CD4-positive, CD25-positive, alpha-beta regulatory T cell (primary cell): ENCODE results near the gene GPATCH1. TPM values are rescaled to one million over a fixed set of nuclear protein-coding genes. Genes with fewer than 3 reads are reported as not detected.
"Not testable (repeated sequence)": the region's sequence is repeated elsewhere in the genome, so short reads cannot be mapped to it uniquely, and the experiment has no call there.

ENCODE experiments used
- ATAC-seq, 2 donors: fragments of 150-1000 bp; cut with Tn5 transposase; one replicate each; pipeline ENCODE4 v1.10.0; 2021; ENCODE audit warnings: low read depth in 2 of 2, moderate number of reproducible peaks in 2 of 2, moderate library complexity in 1 of 2
- DNase-seq, 3 donors: peaks; one replicate each; pipeline versions ENCODE4 v3.0.0 to v3.0.0-alpha.2; 2012 to 2022; ENCODE audit warnings: mixed read lengths in 1 of 3
- H3K27ac ChIP-seq: one replicate; pipeline ENCODE4 v1.7.0; 2013; ENCODE audit warnings: mild to moderate bottlenecking, low read length; ENCODE audit not compliant: insufficient read depth, poor library complexity, severe bottlenecking
- H3K27me3 ChIP-seq: one replicate; pipeline ENCODE4 v1.7.0; 2013; ENCODE audit warnings: low read length; ENCODE audit not compliant: control insufficient read depth, insufficient read depth
- H3K36me3 ChIP-seq: one replicate; pipeline ENCODE4 v1.7.0; 2013; ENCODE audit warnings: mild to moderate bottlenecking, low read length, moderate library complexity; ENCODE audit not compliant: control insufficient read depth, insufficient read depth
- H3K4me1 ChIP-seq: 2 replicates; pipeline ENCODE4 v1.7.0; 2013; ENCODE audit warnings: mild to moderate bottlenecking, low read length; ENCODE audit not compliant: insufficient read depth, control insufficient read depth, poor library complexity, severe bottlenecking
- H3K4me3 ChIP-seq: one replicate; pipeline ENCODE4 v1.7.0; 2013; ENCODE audit warnings: low read depth, mild to moderate bottlenecking, low read length, moderate library complexity
- H3K9me3 ChIP-seq, 2 experiments: 1 replicate in 1 of 2; 2 replicates in 1 of 2; pipeline ENCODE4 v1.7.0; 2013; ENCODE audit warnings: low read length in 2 of 2, mild to moderate bottlenecking in 1 of 2, moderate library complexity in 1 of 2; ENCODE audit not compliant: control insufficient read depth in 2 of 2
- H3K27ac Mint-ChIP-seq, 3 donors: one replicate each; pipeline ENCODE4 v1.8.0; 2020 to 2022; ENCODE audit warnings: mild to moderate bottlenecking in 3 of 3, mixed read lengths in 3 of 3, moderate library complexity in 2 of 3
- H3K27me3 Mint-ChIP-seq: one replicate; pipeline ENCODE4 v1.8.0; 2022; ENCODE audit warnings: mild to moderate bottlenecking, mixed read lengths
- H3K36me3 Mint-ChIP-seq: one replicate; pipeline ENCODE4 v1.8.0; 2020; ENCODE audit warnings: mixed read lengths
- H3K4me1 Mint-ChIP-seq, 4 donors: one replicate each; pipeline ENCODE4 v1.8.0; 2020 to 2022; ENCODE audit warnings: mixed read lengths in 4 of 4, mild to moderate bottlenecking in 1 of 4
- H3K4me3 Mint-ChIP-seq, 4 donors: one replicate each; pipeline ENCODE4 v1.8.0; 2020 to 2022; ENCODE audit warnings: mild to moderate bottlenecking in 4 of 4, mixed read lengths in 4 of 4, moderate library complexity in 3 of 4
- H3K9me3 Mint-ChIP-seq, 7 donors: one replicate each; pipeline ENCODE4 v1.8.0; 2020 to 2022; ENCODE audit warnings: mixed read lengths in 7 of 7, mild to moderate bottlenecking in 3 of 7, moderate library complexity in 2 of 7
- polyA plus RNA-seq, 4 donors: library from polyadenylated mRNA; unstranded; fragments of 300-500 nt; fragmentation: Illumina TruSeq; gene quantifications; one replicate each; pipeline ENCODE4 v1.2.3, GENCODE V29; 2021
- total RNA-seq: library from RNA; stranded (reverse); gene quantifications from one replicate; pipeline ENCODE4 v1.2.3, GENCODE V29; 2022

GPATCH1 gene
- 9.6 TPM for total RNA-seq
- 1 to 10 TPM; 3.9 to 7.0 (median 4.8) TPM for polyA plus RNA-seq

- Mint-ChIP-seq H3K27me3 (no peaks in the 10 kb centered on the region), H3K36me3 (peaks cover 9% of the 10 kb centered on the region), H3K4me3 (peak within 1 kb of the TSS; percentile 95 to 99 (median 99)), H3K9me3 (no peaks in the 10 kb centered on the region), H3K27ac (peak within 1 kb of the TSS; percentile 94 to 99 (median 95)), H3K4me1 (peaks cover 9 to 34% (median 22%) of the 10 kb centered on the region in 4 donors)
- DNase-seq (peak; percentile 75 to 88 (median 84)), ATAC-seq (peak; percentile 89 to 95)
- peaks cover 20% of the 10 kb centered on the region for H3K4me1 ChIP-seq
- H3K36me3 ChIP-seq = peaks cover 5% of the 10 kb centered on the region
- peak within 1 kb of the TSS; percentile 63 for H3K27ac ChIP-seq
- no peaks in the 10 kb centered on the region for H3K9me3 ChIP-seq
- no peaks in the 10 kb centered on the region for H3K27me3 ChIP-seq
- H3K4me3 ChIP-seq = peak within 1 kb of the TSS; percentile 93
Observed at GRCh38 chr19:33080761-33081681, at the start of gene GPATCH1. GPATCH1 (plus strand) TSS chr19:33081181; CDS start chr19:33081194, 13 bp downstream.

DNA sequence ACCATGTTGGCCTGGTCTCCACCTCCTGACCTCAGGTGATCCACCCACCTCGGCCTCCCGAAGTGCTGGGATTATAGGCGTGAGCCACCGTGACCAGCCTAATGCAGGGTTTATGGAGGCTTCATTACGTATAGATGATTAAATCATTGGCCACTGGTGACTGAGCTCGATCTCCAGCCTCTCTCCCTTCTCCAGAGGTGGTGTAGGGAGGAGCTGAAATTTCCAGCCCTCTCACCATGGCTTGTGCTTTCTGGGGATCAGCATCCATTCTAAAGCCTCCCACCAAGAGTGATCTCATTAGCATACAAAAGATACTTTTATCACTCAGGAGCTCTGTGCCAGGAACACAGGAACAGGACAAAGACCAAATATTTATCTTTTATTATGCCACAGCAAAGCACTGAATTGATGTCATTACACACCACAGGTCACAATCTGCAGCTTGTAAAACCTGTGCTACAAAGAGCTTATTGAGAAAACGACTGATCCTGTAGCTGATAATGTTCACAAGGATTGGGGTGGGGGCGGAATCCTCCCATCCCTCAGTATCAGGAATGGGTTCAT lies 48.7 kb upstream of the GPATCH1 start:
- DNase-seq = no peak
- Histone ChIP-seq H3K4me3 (no peak overlapping the region), H3K36me3 (no peaks in the 10 kb centered on the region), H3K9me3 (peaks cover 0 to 6% of the 10 kb centered on the region in 2 experiments), H3K27me3 (no peaks in the 10 kb centered on the region), H3K4me1 (no peaks in the 10 kb centered on the region), H3K27ac (no peak overlapping the region)
- ATAC-seq = no peak
- Mint-ChIP-seq H3K4me1 (peaks cover 0 to 4% (median 3%) of the 10 kb centered on the region in 4 donors), H3K27me3 (peaks cover 5% of the 10 kb centered on the region), H3K27ac (no peak overlapping the region), H3K9me3 (peaks cover 0 to 11% (median 2%) of the 10 kb centered on the region in 7 donors), H3K4me3 (no peak overlapping the region), H3K36me3 (no peaks in the 10 kb centered on the region)

DNA sequence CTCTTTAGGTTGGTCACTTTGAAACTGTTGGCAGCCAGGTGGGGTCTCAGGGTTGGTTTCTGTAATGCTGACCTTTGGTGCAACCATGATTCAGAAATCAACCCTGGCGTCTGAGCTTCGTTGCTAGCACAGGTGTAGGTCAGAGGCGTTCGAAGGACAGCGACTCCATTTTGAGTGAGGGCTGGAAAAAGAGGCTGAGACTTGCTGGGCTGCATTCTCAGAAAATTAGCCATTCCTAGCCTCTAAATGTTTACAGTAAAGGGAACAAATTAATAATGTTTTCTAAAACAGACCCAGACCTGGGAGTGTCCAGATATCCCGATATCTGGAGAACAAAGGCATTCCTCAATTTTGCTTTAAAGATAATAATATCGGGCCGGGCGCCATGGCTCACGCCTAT lies 45.5 kb upstream of the GPATCH1 start:
- no peaks in the 10 kb centered on the region for H3K9me3 Mint-ChIP-seq
- peaks cover 0 to 9% (median 7%) of the 10 kb centered on the region in 4 donors for H3K4me1 Mint-ChIP-seq
- no peak overlapping the region for H3K27ac Mint-ChIP-seq
- H3K4me3 Mint-ChIP-seq = no peak overlapping the region
- H3K36me3 ChIP-seq = no peaks in the 10 kb centered on the region
- ATAC-seq (no peak), DNase-seq (no peak)
- no peak overlapping the region for H3K27ac ChIP-seq
- no peaks in the 10 kb centered on the region for H3K36me3 Mint-ChIP-seq
- H3K4me3 ChIP-seq = no peak overlapping the region
- H3K4me1 ChIP-seq = no peaks in the 10 kb centered on the region
- H3K9me3 ChIP-seq = no peaks in the 10 kb centered on the region
- H3K27me3 Mint-ChIP-seq = peaks cover 5% of the 10 kb centered on the region
- no peaks in the 10 kb centered on the region for H3K27me3 ChIP-seq

GRCh38 chr19:33036370-33037167 lies 44.4 kb upstream of the GPATCH1 start:
- not testable (repeated sequence) for H3K27ac ChIP-seq, H3K4me1 Mint-ChIP-seq, H3K9me3 ChIP-seq, H3K27me3 Mint-ChIP-seq, ATAC-seq, DNase-seq, H3K36me3 Mint-ChIP-seq, H3K27me3 ChIP-seq, H3K9me3 Mint-ChIP-seq, H3K36me3 ChIP-seq, H3K4me3 ChIP-seq, H3K4me3 Mint-ChIP-seq, H3K4me1 ChIP-seq
- H3K27ac Mint-ChIP-seq = peak overlapping the region in 2 of 3 donors; percentile 92 to 94

- not testable (repeated sequence) for H3K27me3 Mint-ChIP-seq, H3K4me1 Mint-ChIP-seq, H3K9me3 ChIP-seq, ATAC-seq, H3K4me1 ChIP-seq, H3K36me3 ChIP-seq, H3K36me3 Mint-ChIP-seq, H3K27me3 ChIP-seq, H3K27ac ChIP-seq, H3K9me3 Mint-ChIP-seq
- H3K27ac Mint-ChIP-seq = peak overlapping the region; percentile 91 to 94 (median 92)
- H3K4me3 ChIP-seq = peak overlapping the region; percentile 62
- peak in 2 of 3 donors; percentile 15 for DNase-seq
- H3K4me3 Mint-ChIP-seq = peak overlapping the region; percentile 34 to 91 (median 80)
Observed at GRCh38 chr19:33037168-33038025, 43.6 kb upstream of the GPATCH1 start.

GRCh38 chr19:33039108-33039599 lies 41.8 kb upstream of the GPATCH1 start:
- H3K9me3 ChIP-seq = no peaks in the 10 kb centered on the region
- no peak for DNase-seq
- H3K27ac Mint-ChIP-seq = peak overlapping the region in 1 of 3 donors; percentile 62
- peak overlapping the region in 1 of 4 donors; percentile 13 for H3K4me3 Mint-ChIP-seq
- H3K4me1 Mint-ChIP-seq = peaks cover 0 to 9% (median 7%) of the 10 kb centered on the region in 4 donors
- H3K27me3 ChIP-seq = no peaks in the 10 kb centered on the region
- no peak for ATAC-seq
- H3K36me3 ChIP-seq = no peaks in the 10 kb centered on the region
- H3K4me1 ChIP-seq = no peaks in the 10 kb centered on the region
- no peaks in the 10 kb centered on the region for H3K36me3 Mint-ChIP-seq
- no peak overlapping the region for H3K27ac ChIP-seq
- peaks cover 11% of the 10 kb centered on the region for H3K27me3 Mint-ChIP-seq
- H3K9me3 Mint-ChIP-seq = no peaks in the 10 kb centered on the region
- no peak overlapping the region for H3K4me3 ChIP-seq

DNA sequence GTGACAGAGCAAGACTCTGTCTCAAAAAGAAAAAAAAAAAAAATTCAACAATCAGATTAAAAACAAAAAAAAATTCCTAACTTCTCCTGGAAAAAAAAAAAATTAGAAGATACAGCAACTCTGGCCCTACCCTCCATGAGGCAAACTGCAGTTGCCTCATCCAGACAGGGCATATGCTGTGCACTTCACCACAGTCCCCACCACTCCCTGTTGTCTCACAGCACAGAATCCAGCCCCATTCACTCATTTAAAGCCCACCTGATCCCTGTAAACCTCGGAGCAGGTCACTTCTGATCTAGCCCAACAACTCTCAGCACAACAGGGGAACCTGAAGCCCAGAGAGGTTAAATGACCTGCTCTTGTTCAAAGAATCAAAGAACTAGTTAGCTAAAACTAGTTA lies 41.2 kb upstream of the GPATCH1 start:
- Mint-ChIP-seq H3K27me3 (peaks cover 11% of the 10 kb centered on the region), H3K4me1 (peaks cover 0 to 9% (median 7%) of the 10 kb centered on the region in 4 donors), H3K36me3 (no peaks in the 10 kb centered on the region), H3K9me3 (no peaks in the 10 kb centered on the region), H3K4me3 (no peak overlapping the region), H3K27ac (peak overlapping the region in 1 of 3 donors; percentile 65)
- ATAC-seq (no peak), DNase-seq (no peak)
- H3K4me1 ChIP-seq = no peaks in the 10 kb centered on the region
- H3K4me3 ChIP-seq = no peak overlapping the region
- no peaks in the 10 kb centered on the region for H3K36me3 ChIP-seq
- H3K27me3 ChIP-seq = no peaks in the 10 kb centered on the region
- no peak overlapping the region for H3K27ac ChIP-seq
- H3K9me3 ChIP-seq = no peaks in the 10 kb centered on the region
